Naive B cell (primary cell): ENCODE measurements around the gene PACSIN2. TPM values are rescaled to one million over a fixed set of nuclear protein-coding genes. Genes with fewer than 3 reads are reported as not detected.

Experiments
- ATAC-seq, 2 donors: fragments of 150-1000 bp; cut with Tn5 transposase; 2 replicates each; pipeline ENCODE4 v1.10.0; 2021; ENCODE audit warnings: low read depth in 2 of 2, mild to moderate bottlenecking in 2 of 2, moderate library complexity in 2 of 2
- DNase-seq: peaks from one replicate; pipeline ENCODE4 v3.0.0; 2022
- H3K27ac Mint-ChIP-seq, 6 donors: one replicate each; pipeline ENCODE4 v1.8.0; 2020 to 2022; ENCODE audit warnings: mild to moderate bottlenecking in 6 of 6, mixed read lengths in 6 of 6, moderate library complexity in 5 of 6, inconsistent platforms in 2 of 6
- H3K27me3 Mint-ChIP-seq, 3 donors: one replicate each; pipeline ENCODE4 v1.8.0; 2021 to 2022; ENCODE audit warnings: mixed read lengths in 3 of 3, mild to moderate bottlenecking in 1 of 3
- H3K36me3 Mint-ChIP-seq, 2 donors: one replicate each; pipeline ENCODE4 v1.8.0; 2020 to 2022; ENCODE audit warnings: mixed read lengths in 2 of 2, inconsistent platforms in 1 of 2, mild to moderate bottlenecking in 1 of 2
- H3K4me1 Mint-ChIP-seq, 3 donors: one replicate each; pipeline ENCODE4 v1.8.0; 2020 to 2022; ENCODE audit warnings: mixed read lengths in 3 of 3, inconsistent platforms in 1 of 3, mild to moderate bottlenecking in 1 of 3, moderate library complexity in 1 of 3
- H3K4me3 Mint-ChIP-seq, 8 donors: one replicate each; pipeline ENCODE4 v1.8.0; 2020 to 2022; ENCODE audit warnings: mild to moderate bottlenecking in 8 of 8, mixed read lengths in 8 of 8, moderate library complexity in 8 of 8, inconsistent platforms in 2 of 8
- H3K9me3 Mint-ChIP-seq, 7 donors: one replicate each; pipeline ENCODE4 v1.8.0; 2020 to 2022; ENCODE audit warnings: mixed read lengths in 7 of 7, mild to moderate bottlenecking in 5 of 7, inconsistent platforms in 2 of 7, moderate library complexity in 1 of 7
- polyA plus RNA-seq, 6 donors: library from polyadenylated mRNA; unstranded; fragments of 300-500 nt; fragmentation: Illumina TruSeq; gene quantifications; one replicate each; pipeline ENCODE4 v1.2.3, GENCODE V29; 2021; ENCODE audit warnings: low read depth in 6 of 6

Gene PACSIN2, protein sequence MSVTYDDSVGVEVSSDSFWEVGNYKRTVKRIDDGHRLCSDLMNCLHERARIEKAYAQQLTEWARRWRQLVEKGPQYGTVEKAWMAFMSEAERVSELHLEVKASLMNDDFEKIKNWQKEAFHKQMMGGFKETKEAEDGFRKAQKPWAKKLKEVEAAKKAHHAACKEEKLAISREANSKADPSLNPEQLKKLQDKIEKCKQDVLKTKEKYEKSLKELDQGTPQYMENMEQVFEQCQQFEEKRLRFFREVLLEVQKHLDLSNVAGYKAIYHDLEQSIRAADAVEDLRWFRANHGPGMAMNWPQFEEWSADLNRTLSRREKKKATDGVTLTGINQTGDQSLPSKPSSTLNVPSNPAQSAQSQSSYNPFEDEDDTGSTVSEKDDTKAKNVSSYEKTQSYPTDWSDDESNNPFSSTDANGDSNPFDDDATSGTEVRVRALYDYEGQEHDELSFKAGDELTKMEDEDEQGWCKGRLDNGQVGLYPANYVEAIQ
- polyA plus RNA-seq: 10 to 100 TPM; 30.9 to 43.4 (median 37.3) TPM

DNA sequence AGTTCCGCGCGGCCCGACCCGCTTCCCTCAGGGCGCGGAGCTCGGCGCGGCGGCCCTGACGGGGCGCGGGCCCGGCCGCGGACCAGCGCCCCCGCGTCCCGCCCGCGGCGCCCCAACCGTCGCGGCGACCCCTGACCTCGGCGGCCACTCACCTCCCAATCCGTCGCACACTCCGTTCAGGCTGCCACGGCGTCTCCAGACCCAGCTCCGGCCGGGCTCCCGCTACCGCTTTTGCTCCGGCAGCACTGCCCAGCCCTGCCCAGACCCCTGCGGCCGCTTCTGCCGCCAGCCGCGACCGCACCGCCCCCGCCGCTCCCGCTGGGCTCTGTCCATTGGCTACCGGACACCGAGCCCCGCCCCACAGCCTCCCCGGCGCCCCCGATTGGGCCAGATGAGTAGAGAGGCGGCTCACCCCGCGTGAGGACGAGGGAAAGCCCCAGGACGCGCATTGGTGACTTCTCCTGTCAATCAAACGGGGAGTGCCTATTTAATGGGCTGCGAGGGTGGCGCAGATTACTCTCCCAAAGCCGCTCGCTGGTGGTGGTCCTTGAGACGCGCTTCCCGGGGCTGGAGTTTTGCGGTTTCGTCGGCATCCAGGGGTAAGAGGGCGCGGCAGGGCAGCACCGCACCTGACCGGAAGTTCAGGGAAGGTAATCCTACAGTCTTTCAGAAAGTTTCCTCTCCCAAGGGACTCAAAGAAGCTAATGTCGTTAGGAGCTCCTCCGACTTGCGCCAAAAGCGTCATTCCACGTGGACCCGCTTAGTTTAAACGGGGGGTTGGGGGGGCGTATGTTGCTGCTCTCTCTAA is at the start of gene PACSIN2:
Gene PACSIN2, minus strand, starts transcription at position 281 of the 808 bp plus-strand sequence. CDS start 103,069 bp downstream, outside the sequence.
- ATAC-seq (peak; percentile 93 to 96), DNase-seq (peak; percentile 99)
- H3K9me3 Mint-ChIP-seq: no peaks in the 10 kb centered on the region
- peaks cover 28 to 49% (median 45%) of the 10 kb centered on the region in 3 donors for H3K4me1 Mint-ChIP-seq
- peak within 1 kb of the TSS; percentile 94 to 99 (median 98) for H3K4me3 Mint-ChIP-seq
- no peaks in the 10 kb centered on the region for H3K27me3 Mint-ChIP-seq
- H3K36me3 Mint-ChIP-seq: no peaks in the 10 kb centered on the region
- H3K27ac Mint-ChIP-seq: peak within 1 kb of the TSS; percentile 93 to 99 (median 96)

DNA sequence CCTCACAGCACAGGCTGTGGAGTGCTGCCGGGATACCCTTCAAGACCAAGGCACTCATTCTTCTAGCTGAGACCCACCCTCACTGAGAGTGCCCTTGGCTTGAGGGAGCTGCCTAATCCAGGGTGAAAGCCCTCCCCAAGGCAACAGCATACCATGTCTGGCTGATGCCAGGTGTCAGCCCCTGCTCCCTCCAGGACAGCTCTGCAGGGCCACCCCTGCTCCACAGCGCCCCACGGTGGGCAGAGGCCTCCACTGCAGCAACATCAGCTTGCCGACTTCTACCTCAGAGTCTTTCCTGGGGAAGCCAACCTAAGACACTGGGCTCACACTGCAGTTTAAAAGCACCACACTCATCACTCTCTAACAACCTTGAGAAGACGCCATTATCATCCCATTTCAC is 45.2 kb upstream of the PACSIN2 start:
- no peaks in the 10 kb centered on the region for H3K27me3 Mint-ChIP-seq
- peak; percentile 6 for DNase-seq
- no peak overlapping the region for H3K27ac Mint-ChIP-seq
- no peaks in the 10 kb centered on the region for H3K9me3 Mint-ChIP-seq
- H3K36me3 Mint-ChIP-seq: peaks cover 5 to 8% of the 10 kb centered on the region in 2 donors
- H3K4me3 Mint-ChIP-seq: peak overlapping the region in 1 of 8 donors; percentile 61
- ATAC-seq: no peak
- H3K4me1 Mint-ChIP-seq: no peaks in the 10 kb centered on the region

DNA sequence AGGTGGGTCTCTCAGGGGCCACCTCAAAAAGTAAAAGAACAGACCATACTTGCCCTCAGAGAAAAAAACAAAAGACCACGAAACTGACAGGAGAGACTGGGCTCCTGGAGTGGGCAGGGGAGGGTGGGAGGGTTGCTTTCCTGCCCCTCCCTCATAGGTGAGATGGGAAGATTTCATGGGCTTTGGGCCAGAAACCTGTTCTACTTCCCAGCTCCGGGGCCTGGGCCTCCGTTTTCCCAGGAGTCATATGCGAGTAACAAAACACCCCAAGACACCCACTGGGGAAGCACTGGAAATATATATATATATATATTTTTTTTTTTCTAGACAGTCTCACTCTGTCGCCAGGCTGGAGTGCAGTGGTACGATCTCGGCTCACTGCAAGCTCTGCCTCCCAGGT is 42.7 kb upstream of the PACSIN2 start:
- DNase-seq (no peak), ATAC-seq (no peak)
- no peaks in the 10 kb centered on the region for H3K9me3 Mint-ChIP-seq
- H3K27ac Mint-ChIP-seq: no peak overlapping the region
- no peaks in the 10 kb centered on the region for H3K36me3 Mint-ChIP-seq
- no peaks in the 10 kb centered on the region for H3K27me3 Mint-ChIP-seq
- H3K4me1 Mint-ChIP-seq: no peaks in the 10 kb centered on the region
- H3K4me3 Mint-ChIP-seq: no peak overlapping the region

DNA sequence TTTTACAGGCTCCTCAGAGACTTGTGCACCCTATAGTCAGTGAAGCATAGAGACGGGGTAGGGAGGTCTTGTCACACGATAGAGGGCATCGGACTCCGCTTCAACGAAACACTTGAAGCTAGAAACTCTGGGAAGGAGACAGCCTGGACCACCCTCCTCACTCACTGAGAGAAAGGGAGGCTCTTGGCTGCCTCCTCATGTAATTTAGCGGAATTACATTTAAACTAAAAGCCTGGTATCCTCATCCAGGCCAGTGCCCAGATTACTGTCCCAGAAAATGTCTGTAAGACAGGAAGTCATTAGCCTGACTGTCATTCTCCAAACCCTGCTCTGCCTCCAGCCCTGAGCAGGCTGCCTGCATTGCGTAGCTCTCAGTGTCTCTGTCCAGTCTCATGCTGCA is 38.2 kb upstream of the PACSIN2 start:
- Mint-ChIP-seq H3K4me1 (no peaks in the 10 kb centered on the region), H3K27me3 (no peaks in the 10 kb centered on the region), H3K4me3 (no peak overlapping the region), H3K9me3 (no peaks in the 10 kb centered on the region), H3K27ac (no peak overlapping the region), H3K36me3 (no peaks in the 10 kb centered on the region)
- DNase-seq: no peak
- no peak for ATAC-seq

DNA sequence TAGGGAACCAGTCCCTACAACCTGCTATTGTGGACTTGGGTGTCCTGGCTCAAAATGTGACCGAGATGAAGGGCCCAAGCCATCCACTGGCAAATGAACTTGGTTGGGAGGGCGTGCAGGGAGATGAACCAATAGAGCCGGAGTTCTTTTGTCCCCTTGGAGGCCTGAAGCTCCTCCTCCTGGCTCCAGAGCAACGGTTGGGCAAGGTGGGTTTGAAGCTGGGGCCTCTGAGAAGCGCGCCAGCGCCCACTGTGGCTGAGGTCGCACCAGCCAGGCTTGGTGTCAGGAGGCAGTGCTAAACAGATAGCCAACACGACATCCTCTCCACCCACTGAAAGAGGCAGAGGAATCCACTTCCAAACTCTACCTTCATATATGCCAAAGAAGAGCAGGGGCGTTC is 36.0 kb upstream of the PACSIN2 start:
- Mint-ChIP-seq H3K27ac (no peak overlapping the region), H3K36me3 (no peaks in the 10 kb centered on the region), H3K4me3 (no peak overlapping the region), H3K4me1 (no peaks in the 10 kb centered on the region), H3K27me3 (no peaks in the 10 kb centered on the region), H3K9me3 (no peaks in the 10 kb centered on the region)
- ATAC-seq (no peak), DNase-seq (no peak)

DNA sequence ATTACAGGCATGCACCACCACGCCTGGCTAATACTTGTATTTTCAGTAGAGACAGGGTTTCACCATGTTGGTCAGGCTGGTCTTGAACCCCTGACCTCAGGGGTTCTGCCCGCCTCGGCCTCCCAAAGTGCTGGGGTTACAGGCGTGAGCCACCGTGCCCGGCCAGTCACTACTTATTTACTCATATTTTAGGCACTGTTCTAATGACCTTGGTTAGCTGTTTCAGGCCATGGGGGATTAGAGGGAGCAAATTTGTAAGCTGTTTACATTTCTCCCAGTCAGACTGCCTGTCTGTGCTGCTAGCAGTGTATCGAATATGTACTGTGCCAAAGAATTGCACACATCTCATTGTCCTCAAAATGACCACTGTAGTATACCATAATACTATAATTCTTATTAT is 32.7 kb upstream of the PACSIN2 start:
- no peaks in the 10 kb centered on the region for H3K27me3 Mint-ChIP-seq
- H3K4me3 Mint-ChIP-seq: no peak overlapping the region
- no peaks in the 10 kb centered on the region for H3K4me1 Mint-ChIP-seq
- no peaks in the 10 kb centered on the region for H3K36me3 Mint-ChIP-seq
- ATAC-seq (no peak), DNase-seq (no peak)
- H3K27ac Mint-ChIP-seq: no peak overlapping the region
- no peaks in the 10 kb centered on the region for H3K9me3 Mint-ChIP-seq

DNA sequence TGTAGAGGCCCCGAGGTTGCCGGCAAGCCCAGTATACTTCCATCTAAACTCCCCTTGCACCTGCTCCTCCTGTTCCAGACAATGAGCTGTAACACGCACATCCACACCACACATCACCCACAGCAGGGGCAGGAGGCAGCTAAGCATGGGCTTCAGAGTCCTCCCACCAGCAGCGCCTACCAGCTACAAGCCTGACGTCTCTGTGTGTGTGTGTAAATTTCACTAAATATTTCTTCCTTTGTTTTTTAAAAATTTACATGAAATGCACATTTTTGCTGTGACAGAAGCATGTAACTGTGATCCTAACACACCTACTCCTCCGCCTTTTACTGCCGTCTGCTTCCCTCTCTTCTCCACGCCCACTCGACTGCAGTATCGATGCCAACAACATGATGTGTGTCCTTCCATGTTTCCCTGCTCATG is 29.4 kb upstream of the PACSIN2 start:
- ATAC-seq (no peak), DNase-seq (no peak)
- Mint-ChIP-seq H3K9me3 (no peaks in the 10 kb centered on the region), H3K27ac (peak overlapping the region in 1 of 6 donors; percentile 39), H3K27me3 (no peaks in the 10 kb centered on the region), H3K4me3 (no peak overlapping the region), H3K36me3 (no peaks in the 10 kb centered on the region), H3K4me1 (no peaks in the 10 kb centered on the region)

DNA sequence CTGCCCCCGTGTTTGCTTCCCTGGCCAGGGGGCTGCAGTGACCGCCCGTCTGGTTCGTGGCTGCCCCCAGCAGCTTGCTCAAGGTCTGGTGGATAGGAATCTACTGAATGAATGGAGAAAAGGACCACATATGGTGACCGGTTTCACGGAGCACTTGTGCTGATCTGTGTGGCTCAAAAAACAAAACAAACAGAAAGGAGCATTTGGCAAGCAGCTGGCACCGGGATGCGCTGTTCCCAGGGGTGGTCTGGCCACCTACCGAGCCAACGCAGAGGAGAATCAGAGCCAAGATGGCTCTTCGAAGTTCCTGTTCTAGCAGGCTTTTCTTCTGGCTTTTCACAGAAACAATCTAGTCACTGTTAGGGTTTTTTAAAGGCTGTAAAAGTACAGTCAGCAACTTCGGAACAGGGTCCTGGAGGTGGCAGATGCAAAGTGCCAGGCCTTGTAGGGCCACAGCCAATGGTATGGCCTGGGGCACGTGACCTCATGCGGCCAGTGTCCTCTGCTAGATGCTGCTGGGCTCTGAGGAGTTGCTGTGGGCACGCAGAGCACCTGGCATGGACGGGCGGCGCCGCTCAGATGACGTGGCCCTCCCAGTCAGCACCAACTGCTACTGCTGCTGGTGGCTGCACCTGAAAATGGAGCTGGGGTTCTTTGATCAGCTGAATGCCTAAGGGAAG is 27.3 kb upstream of the PACSIN2 start:
- no peak overlapping the region for H3K4me3 Mint-ChIP-seq
- no peaks in the 10 kb centered on the region for H3K4me1 Mint-ChIP-seq
- H3K27ac Mint-ChIP-seq: no peak overlapping the region
- H3K27me3 Mint-ChIP-seq: no peaks in the 10 kb centered on the region
- ATAC-seq (no peak), DNase-seq (no peak)
- H3K36me3 Mint-ChIP-seq: no peaks in the 10 kb centered on the region
- no peaks in the 10 kb centered on the region for H3K9me3 Mint-ChIP-seq

DNA sequence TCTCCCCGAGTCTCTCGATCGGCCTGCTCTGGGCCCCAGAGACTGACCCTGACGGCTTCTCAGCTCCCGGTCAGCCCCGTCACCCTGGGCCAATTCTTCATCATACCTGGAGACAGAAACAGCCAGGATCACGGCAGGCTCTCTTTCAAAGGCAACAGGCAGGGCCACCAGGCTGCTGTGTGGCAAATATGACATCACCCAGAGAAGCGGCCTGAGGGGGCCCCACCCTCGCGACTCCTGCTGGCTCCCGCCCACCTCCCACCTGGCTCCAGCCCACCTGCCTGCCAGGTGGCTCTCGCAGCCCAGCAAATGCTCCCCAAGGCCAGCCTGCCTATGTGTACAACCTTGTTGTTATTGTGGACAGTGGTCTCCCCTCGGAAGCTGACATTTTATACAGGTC is 24.9 kb upstream of the PACSIN2 start:
- no peaks in the 10 kb centered on the region for H3K4me1 Mint-ChIP-seq
- no peaks in the 10 kb centered on the region for H3K27me3 Mint-ChIP-seq
- DNase-seq (no peak), ATAC-seq (no peak)
- no peaks in the 10 kb centered on the region for H3K36me3 Mint-ChIP-seq
- no peaks in the 10 kb centered on the region for H3K9me3 Mint-ChIP-seq
- H3K4me3 Mint-ChIP-seq: no peak overlapping the region
- H3K27ac Mint-ChIP-seq: no peak overlapping the region

DNA sequence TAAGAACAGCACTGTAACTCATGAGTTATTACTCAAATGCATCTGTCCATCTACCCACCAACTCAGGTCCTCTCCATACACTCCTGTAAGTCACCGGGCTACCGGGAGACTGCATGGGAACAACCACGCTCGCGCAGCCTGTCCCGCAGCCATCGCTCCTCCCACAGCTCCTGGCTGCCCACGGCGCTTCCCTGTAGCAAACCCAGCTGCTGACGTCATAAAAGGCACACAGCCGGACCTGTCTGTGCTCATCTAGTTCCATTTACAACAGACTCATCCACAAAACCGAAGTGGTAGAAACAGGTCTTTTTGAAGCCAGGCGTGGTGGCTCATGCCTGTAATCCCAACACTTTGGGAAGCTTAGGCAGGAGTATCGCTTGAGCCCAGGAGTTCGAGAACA is 23.4 kb upstream of the PACSIN2 start:
- Mint-ChIP-seq H3K27ac (no peak overlapping the region), H3K27me3 (no peaks in the 10 kb centered on the region), H3K9me3 (no peaks in the 10 kb centered on the region), H3K4me3 (no peak overlapping the region), H3K36me3 (no peaks in the 10 kb centered on the region), H3K4me1 (peaks cover 0 to 5% (median 0%) of the 10 kb centered on the region in 3 donors)
- no peak for DNase-seq
- no peak for ATAC-seq

DNA sequence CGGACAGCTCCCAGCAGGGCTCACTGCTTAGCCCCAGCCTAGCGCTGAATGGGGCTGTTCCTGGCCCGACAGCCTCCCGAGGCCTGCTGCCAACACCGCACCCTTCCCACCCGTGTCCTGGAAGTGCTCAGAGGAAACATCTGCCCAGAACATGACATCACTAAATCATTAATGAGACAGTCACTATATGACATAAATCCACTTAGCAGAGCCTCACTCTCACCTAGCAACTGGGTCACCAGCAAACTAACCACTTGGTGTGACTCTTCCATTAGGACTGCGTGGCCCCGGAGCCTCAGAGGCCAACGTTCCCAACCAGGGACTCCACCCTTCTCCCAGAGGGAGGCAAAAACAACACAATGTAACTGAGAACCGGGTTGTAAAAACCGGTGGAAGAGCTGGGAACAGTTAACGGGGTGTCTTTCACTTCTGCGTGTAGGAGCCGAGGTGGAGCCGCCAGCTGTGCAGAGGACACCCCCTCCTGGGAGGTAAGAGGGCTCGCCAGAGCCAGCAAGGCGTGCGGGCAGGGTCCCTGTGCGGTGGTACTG is 21.4 kb upstream of the PACSIN2 start:
- Mint-ChIP-seq H3K27ac (no peak overlapping the region), H3K9me3 (no peaks in the 10 kb centered on the region), H3K27me3 (no peaks in the 10 kb centered on the region), H3K4me1 (peaks cover 0 to 5% (median 0%) of the 10 kb centered on the region in 3 donors), H3K36me3 (no peaks in the 10 kb centered on the region), H3K4me3 (peak overlapping the region in 1 of 8 donors; percentile 37)
- DNase-seq (no peak), ATAC-seq (no peak)

DNA sequence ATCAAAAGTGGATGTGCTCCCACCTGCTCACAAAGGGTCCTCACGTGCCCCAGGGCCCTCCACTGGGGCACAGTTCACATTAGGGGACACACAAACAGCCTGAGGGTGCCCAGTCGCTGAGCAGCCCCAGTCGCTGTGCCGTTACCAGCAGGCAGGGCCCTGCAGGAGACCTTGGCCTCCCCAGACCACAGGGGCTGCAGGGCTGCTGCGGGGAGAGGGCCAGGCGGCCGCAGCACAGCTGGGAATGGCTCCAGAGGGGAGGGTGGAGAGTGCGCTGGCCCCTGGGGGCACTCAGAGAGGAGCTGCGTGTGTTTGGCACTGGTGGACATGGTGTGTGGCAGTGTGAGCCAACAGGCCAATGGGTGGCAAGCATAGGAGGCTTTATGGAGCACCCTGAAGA is 20.3 kb upstream of the PACSIN2 start:
- ATAC-seq (no peak), DNase-seq (no peak)
- Mint-ChIP-seq H3K4me1 (peaks cover 0 to 5% (median 0%) of the 10 kb centered on the region in 3 donors), H3K27ac (peak overlapping the region in 2 of 6 donors; percentile 1 to 78), H3K9me3 (no peaks in the 10 kb centered on the region), H3K27me3 (peaks cover 0 to 8% (median 8%) of the 10 kb centered on the region in 3 donors), H3K4me3 (no peak overlapping the region), H3K36me3 (no peaks in the 10 kb centered on the region)

DNA sequence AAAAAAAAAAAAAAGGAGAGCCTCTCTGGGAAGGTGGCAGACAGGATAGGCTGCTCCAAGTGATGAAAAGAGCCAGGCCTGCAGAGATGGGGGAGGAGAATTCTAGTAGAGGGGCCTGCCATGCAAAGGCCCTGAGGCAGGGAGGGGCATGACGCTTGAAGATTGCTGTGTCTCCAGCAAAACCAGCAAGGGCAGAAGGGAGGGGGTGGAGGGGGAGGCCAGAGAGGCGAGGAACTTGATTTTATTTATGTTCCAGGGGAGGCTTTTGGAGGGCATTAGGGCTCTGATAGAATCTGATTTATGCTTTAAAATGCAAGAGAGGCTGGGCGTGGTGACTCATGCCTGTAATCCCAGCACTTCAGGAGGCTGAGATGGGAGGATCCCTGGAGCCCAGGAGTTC is 16.7 kb upstream of the PACSIN2 start:
- H3K4me1 Mint-ChIP-seq: peaks cover 0 to 5% (median 0%) of the 10 kb centered on the region in 3 donors
- no peak overlapping the region for H3K27ac Mint-ChIP-seq
- H3K4me3 Mint-ChIP-seq: no peak overlapping the region
- peaks cover 0 to 11% (median 8%) of the 10 kb centered on the region in 3 donors for H3K27me3 Mint-ChIP-seq
- DNase-seq (no peak), ATAC-seq (no peak)
- no peaks in the 10 kb centered on the region for H3K36me3 Mint-ChIP-seq
- H3K9me3 Mint-ChIP-seq: no peaks in the 10 kb centered on the region
